Activated CD8-positive, alpha-beta memory T cell treated with anti-CD3 and anti-CD28 coated beads, Interleukin-2, amount 10 ng/mL, durations not matched to agents 7 days and 5 days (primary cell): ENCODE results near the gene TPSB2. TPM values are rescaled to one million over a fixed set of nuclear protein-coding genes. Genes with fewer than 3 reads are reported as not detected.
"Not testable (repeated sequence)": the region's sequence is repeated elsewhere in the genome, so short reads cannot be mapped to it uniquely, and the experiment has no call there.

Experiments used
- ATAC-seq: fragments of 150-1000 bp; cut with Tn5 transposase; one replicate; pipeline ENCODE4 v1.10.0; 2021; ENCODE audit warnings: moderate library complexity
- CTCF ChIA-PET: fragments of 350-600 bp; sonication (Branson Sonifier 250); formaldehyde crosslinking; loops from one replicate; lab custom pipeline; 2021; ENCODE audit warnings: antibody characterized with exemption; lab: Charles Lee
- DNase-seq: peaks from one replicate; pipeline ENCODE4 v3.0.0-alpha.2; 2020
- H3K27ac Mint-ChIP-seq: one replicate; pipeline ENCODE4 v1.8.0; 2021; ENCODE audit warnings: mild to moderate bottlenecking, mixed read lengths
- H3K27me3 Mint-ChIP-seq: one replicate; pipeline ENCODE4 v1.8.0; 2021; ENCODE audit warnings: mixed read lengths
- H3K36me3 Mint-ChIP-seq: one replicate; pipeline ENCODE4 v1.8.0; 2021; ENCODE audit warnings: mild to moderate bottlenecking, mixed read lengths
- H3K4me1 Mint-ChIP-seq: one replicate; pipeline ENCODE4 v1.8.0; 2021; ENCODE audit warnings: mixed read lengths
- H3K4me3 Mint-ChIP-seq: one replicate; pipeline ENCODE4 v1.8.0; 2021; ENCODE audit warnings: mild to moderate bottlenecking, moderate library complexity, mixed read lengths
- H3K9me3 Mint-ChIP-seq: one replicate; pipeline ENCODE4 v1.8.0; 2022; ENCODE audit warnings: low read depth, mixed read lengths
- total RNA-seq, 2 experiments: library from RNA; stranded (reverse); gene quantifications; one replicate each; pipeline ENCODE4 v1.2.3, GENCODE V29; 2021

Gene TPSB2
- total RNA-seq, 2 experiments from 2014 or later, result not detected

DNA sequence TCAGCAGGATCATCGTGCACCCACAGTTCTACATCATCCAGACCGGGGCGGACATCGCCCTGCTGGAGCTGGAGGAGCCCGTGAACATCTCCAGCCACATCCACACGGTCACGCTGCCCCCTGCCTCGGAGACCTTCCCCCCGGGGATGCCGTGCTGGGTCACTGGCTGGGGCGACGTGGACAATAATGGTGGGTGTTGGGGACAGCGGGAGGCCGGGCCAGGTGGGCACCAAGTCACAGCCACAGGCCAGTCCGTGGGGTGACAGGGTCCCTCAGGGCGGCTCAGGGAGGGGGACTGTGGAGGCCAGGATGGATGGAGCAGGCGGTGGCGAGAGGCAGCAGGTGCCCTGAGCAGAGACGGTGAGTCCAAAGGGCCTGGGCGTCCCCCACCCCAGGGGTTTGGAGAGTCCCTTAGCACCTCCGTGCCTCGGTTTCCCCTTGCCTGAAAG lies 26.9 kb upstream of the TPSB2 start:
- Mint-ChIP-seq H3K36me3 (no peaks in the 10 kb centered on the region), H3K4me1 (peaks cover 2% of the 10 kb centered on the region), H3K27me3 (peaks cover 14% of the 10 kb centered on the region), H3K27ac (no peak overlapping the region), H3K4me3 (no peak overlapping the region), H3K9me3 (no peaks in the 10 kb centered on the region)
- CTCF ChIA-PET, result no interaction called here
- ATAC-seq, result no peak
- DNase-seq, result no peak

DNA sequence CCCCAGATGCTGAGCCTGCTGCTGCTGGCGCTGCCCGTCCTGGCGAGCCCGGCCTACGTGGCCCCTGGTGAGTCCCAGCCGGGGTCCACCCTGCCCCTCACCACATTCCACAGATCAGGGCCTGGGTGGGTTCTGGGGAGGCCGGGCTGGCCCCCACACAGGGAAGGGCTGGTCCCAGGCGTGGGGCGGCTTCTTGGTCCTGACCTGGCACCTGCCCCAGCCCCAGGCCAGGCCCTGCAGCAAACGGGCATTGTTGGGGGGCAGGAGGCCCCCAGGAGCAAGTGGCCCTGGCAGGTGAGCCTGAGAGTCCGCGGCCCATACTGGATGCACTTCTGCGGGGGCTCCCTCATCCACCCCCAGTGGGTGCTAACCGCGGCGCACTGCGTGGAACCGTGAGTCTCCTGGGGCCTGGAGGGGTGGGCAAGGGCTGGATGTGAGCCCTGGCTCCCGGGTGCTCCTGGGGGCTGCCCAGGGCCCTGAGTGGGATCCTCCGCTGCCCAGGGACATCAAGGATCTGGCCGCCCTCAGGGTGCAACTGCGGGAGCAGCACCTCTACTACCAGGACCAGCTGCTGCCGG lies 26.4 kb upstream of the TPSB2 start:
- H3K9me3 Mint-ChIP-seq, DNase-seq, H3K4me3 Mint-ChIP-seq, H3K36me3 Mint-ChIP-seq, H3K4me1 Mint-ChIP-seq, H3K27ac Mint-ChIP-seq, ATAC-seq, CTCF ChIA-PET: not testable (repeated sequence)
- peaks cover 10% of the 10 kb centered on the region for H3K27me3 Mint-ChIP-seq

DNA sequence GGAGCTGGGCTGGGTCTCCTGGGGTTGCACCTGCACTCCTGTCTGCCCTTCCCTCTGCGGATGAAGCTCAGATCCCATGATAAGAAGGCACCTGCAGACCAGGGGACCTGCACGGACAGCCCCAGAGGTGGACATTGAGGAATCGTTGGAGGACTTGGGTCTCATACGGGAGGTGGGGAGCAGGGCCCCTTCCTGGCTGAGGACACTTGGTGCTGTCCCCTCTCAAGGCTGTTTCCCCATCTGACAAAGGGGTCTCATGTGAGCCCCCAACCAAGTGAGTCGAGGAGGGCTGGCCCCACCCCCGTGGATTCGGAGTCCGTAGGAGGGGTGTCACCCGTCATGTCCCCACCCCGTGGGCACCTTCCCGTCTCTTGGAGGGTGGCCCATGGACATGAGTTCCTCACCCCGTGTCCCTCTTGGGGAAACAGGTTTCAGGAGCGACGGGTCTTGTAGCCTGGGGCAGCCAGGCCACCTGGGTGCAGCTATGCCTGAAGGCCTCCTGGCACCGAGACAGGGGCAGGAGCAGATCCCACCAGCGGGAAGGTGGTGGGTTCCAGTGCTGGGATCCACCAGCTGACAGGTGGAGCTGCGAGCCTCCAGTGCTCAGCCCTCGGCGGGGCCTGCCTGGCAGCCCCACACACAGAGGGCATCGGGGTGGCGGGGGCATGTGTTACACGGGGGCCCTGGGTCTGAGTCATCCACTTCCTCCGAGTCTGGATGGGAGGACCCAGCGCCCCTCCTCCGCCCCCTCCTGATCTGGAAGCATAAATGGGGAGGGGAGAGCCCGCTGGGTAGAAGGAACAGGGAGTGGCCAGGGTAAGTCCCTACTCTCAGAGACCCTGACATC lies 25.5 kb upstream of the TPSB2 start, which contains the start of gene TPSD1:
Gene TPSD1 (plus strand): TSS at position 794 of the 847 bp plus-strand sequence. CDS start 212 bp downstream, outside the sequence.
- H3K27me3 Mint-ChIP-seq, H3K27ac Mint-ChIP-seq, ATAC-seq, DNase-seq, H3K36me3 Mint-ChIP-seq, CTCF ChIA-PET, H3K4me1 Mint-ChIP-seq, H3K9me3 Mint-ChIP-seq, H3K4me3 Mint-ChIP-seq: not testable (repeated sequence)

DNA sequence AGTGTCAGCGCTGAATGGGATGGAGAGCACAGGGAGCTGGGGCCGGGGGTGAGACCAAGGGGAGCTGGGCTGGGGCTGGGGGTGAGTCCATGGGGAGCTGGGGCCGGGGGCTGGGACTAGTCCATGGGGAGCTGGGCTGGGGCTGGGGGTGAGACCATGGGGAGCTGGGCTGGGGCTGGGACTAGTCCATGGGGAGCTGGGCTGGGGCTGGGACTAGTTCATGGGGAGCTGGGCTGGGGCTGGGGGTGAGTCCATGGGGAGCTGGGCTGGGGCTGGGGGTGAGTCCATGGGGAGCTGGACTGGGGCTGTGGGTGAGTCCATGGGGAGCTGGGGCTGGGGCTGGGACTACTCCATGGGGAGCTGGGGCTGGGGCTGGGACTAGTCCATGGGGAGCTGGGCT lies 24.8 kb upstream of the TPSB2 start:
- H3K9me3 Mint-ChIP-seq, CTCF ChIA-PET, DNase-seq, H3K27me3 Mint-ChIP-seq, H3K36me3 Mint-ChIP-seq, H3K4me3 Mint-ChIP-seq, ATAC-seq, H3K4me1 Mint-ChIP-seq, H3K27ac Mint-ChIP-seq: not testable (repeated sequence)

DNA sequence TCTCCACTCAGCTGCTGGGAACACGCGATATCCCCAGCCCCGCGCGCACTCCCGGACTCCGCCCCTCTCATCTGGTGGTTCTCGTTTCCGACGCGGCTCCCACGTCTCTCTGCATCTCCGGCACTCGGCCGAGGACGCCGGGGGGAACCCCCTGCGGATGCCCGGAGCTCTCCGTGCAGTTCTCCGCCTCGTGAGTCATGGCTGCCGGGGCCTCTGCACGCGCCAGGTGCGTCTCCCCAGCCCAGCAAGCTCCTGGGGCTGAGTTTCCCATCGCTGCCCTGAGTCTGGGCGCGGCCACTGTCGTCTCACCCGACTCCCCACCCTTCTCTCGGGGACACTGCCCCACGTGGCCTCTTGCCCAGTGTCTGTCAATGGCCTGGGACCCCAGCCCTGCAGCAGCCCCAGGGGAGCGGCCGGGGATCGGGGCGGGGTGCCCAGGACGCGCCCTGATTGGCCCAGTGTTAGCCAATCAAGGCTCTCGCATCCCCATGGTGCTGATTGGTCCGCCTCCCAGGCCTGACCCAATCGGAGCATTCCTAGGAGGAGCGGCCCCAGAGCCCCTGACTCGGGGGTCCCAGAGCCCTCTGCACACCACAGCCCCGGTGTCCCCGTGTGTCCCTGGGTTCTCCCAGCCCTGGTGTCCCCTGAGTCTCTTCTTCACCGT lies 23.8 kb upstream of the TPSB2 start:
- H3K4me1 Mint-ChIP-seq, CTCF ChIA-PET, H3K4me3 Mint-ChIP-seq, H3K27me3 Mint-ChIP-seq, H3K9me3 Mint-ChIP-seq, ATAC-seq, H3K36me3 Mint-ChIP-seq, DNase-seq, H3K27ac Mint-ChIP-seq: not testable (repeated sequence)

DNA sequence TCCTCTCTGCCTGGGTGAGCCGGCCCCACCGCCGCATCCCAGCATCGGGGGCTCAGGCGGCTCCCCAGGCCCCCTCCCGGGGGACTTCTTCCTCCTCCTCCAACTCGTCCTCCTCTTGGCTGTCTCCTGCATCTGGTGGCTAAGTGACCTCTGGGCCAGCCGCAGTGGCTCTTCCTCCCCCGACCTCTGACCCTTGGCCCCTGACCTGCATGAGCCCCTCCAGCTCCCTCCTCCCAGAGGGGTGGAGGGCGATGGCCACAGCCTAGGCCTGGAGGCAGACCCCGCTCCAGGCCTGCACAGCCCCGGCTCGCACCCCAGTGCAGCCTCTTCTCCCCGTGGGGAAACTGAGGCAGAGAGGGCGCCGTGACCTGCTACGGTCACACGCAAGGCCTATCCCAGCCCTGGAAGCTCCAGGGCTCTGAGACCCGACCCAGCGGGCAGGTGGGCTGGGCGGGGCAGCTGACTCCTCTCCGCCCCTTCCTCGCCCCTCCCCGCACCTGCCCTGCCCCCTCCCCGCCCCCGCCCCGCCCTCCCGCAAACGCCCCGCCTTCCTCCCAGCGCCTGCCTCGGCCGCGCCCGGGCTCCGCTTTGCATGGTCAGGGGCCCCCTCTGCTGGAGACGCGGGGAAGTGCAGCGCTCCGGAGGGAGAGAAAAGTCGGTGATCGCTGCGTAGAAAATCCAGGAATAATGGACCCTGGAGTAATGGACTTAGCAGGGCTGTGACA lies 19.2 kb upstream of the TPSB2 start:
- H3K27me3 Mint-ChIP-seq, result not testable (repeated sequence)

DNA sequence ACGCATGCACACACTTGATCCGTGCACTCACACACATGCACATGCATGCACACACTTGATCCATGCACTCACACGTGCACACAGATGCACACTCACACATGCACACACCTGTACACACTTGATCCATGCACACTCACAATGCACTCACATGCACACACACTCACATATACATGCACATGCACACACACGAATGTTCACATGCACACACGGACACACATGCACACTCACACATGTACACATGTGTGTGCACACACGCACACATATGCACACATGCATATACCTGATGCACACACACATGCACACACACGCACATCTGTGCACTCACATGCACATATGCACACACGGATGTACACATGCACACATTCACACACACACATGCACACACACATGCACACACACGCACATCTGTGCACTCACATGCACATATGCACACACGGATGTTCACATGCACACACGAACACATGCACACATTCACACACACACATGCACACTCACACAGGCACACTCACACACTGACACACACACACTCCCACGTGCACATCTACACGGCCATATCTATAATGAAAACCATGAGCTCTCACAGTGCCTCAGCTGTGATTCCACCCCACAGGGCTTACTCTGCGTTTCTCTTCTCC lies 18.0 kb upstream of the TPSB2 start:
- H3K27me3 Mint-ChIP-seq, DNase-seq, H3K27ac Mint-ChIP-seq, H3K36me3 Mint-ChIP-seq, H3K4me3 Mint-ChIP-seq, CTCF ChIA-PET, ATAC-seq, H3K4me1 Mint-ChIP-seq, H3K9me3 Mint-ChIP-seq: not testable (repeated sequence)

More for the DNA sequence above, 19.2 kb upstream of the TPSB2 start:
- H3K9me3 Mint-ChIP-seq, H3K36me3 Mint-ChIP-seq, H3K4me3 Mint-ChIP-seq, H3K4me1 Mint-ChIP-seq, DNase-seq, H3K27ac Mint-ChIP-seq, CTCF ChIA-PET: not testable (repeated sequence)
- peak; percentile 72 for ATAC-seq

DNA sequence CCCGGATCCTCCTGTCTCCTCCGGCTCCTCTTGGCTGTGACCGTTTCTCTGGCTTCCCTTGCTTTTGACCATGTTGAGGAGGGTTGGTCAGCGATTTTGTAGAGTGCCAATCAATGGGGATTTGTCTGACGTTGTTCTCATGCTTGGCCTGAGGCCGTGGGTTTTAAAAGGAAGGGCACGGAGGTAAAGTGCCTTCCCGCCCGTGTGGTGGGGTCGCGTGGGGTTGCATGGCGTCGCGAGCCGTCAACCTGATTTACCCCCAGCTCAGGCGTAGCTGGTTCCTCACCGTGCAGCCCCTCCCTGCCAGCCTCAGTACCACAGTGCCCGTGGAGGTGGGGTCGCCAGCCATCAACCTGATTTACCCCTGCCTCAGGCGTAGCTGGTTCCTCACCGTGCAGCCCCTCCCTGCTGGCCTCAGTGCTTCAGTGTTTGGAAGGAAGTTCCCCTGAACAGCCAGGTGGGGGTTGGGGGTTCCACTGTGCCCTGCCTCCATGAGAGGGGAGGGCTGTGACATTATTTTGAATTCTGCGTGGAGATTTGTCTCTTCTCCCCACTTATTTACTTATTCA lies 15.6 kb upstream of the TPSB2 start:
- ATAC-seq (no peak), DNase-seq (no peak)
- Mint-ChIP-seq H3K9me3 (peaks cover 2% of the 10 kb centered on the region), H3K4me1 (peaks cover 3% of the 10 kb centered on the region), H3K36me3 (no peaks in the 10 kb centered on the region), H3K27ac (no peak overlapping the region), H3K27me3 (peaks cover 2% of the 10 kb centered on the region), H3K4me3 (no peak overlapping the region)
- CTCF ChIA-PET, result no interaction called here

DNA sequence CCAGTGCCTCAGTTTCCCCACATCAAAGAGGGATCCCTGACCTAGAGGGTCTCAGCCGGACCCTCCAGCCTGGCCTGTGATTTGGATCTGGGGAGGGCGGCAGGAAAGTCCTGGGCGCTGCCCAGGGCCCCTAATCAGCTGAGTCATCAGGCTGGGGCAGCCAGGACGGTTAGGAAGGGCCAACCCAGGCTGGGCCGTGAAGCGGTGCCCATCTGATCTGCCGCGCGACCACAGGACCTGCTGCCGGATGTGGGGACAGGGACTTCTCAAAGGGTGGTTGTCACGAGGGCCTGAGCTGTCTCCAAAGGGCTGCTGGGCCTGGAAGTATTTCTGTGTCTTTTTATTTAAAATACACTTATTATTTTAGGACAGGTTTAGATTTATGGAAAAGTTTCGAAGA lies 14.9 kb upstream of the TPSB2 start:
- CTCF ChIA-PET, result no interaction called here
- H3K4me1 Mint-ChIP-seq, result peaks cover 3% of the 10 kb centered on the region
- DNase-seq, result no peak
- peaks cover 2% of the 10 kb centered on the region for H3K27me3 Mint-ChIP-seq
- peaks cover 2% of the 10 kb centered on the region for H3K9me3 Mint-ChIP-seq
- no peak overlapping the region for H3K27ac Mint-ChIP-seq
- no peak for ATAC-seq
- no peaks in the 10 kb centered on the region for H3K36me3 Mint-ChIP-seq
- H3K4me3 Mint-ChIP-seq, result no peak overlapping the region

DNA sequence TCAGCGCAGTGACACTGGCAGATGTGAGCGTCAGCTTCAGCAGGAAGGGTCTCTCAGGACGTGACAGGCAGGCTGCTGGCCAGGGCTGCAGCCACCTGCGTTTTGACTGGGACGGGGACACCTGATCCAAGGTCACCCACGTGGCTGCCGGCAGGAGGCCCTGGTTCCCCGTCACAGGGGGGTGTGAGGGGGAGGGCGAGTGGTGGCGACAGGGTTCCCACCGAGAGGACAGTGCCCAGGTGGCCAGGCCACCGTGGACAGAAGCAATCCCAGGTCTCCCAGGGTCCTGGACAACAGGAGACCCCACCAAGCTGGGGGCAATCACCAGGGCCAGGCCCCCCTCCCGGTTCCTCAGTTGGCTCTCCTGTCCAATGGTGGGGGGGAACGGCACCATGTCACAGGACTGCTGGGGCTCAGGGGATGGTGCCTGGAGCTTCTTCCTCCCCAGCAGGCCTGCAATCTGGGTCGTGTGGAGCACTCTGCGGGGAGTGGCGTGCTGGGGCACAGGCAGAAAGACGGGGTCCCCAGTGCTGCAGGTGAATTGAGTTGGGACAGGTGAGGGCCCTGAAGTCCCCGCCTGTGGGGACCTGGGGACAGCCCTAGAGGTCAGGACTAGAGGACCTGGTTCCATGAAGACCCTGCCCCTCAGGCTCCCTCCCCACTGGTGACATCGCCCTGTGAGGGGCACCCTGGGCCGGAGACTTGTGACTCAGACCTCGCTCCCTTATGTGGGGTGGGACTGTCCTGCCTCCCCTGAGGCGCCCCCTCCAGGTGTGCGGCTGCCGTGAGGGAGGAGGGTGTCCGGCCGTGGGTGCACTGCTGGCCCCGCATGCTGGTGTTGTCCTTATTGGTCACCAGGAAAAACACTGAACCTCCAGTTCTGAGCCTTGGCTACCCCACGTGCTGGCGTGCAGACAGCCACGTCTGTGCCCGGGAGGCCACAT lies 14.2 kb upstream of the TPSB2 start:
- H3K4me1 Mint-ChIP-seq, CTCF ChIA-PET, H3K4me3 Mint-ChIP-seq, H3K9me3 Mint-ChIP-seq, H3K27me3 Mint-ChIP-seq, DNase-seq, H3K27ac Mint-ChIP-seq, ATAC-seq, H3K36me3 Mint-ChIP-seq: not testable (repeated sequence)

DNA sequence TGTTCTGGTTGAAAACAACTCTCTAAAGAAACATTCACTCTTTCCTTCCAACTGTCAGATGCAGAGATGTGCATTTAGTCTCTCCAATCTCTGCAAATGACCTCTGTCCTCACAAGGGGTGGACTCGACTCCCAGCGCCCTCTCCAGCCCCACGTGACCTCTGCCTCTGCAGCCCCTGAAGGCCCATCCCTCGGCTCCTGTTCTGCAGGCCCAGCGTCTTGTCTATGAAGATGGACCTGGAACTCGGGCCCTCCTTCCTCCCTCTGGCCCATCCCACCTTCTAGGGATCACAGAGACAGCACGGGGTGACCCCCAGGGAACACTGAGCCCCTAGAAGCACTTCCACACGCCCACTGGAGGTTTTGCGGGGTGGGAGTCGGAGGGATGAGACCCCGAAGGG lies 13.4 kb upstream of the TPSB2 start:
- H3K4me1 Mint-ChIP-seq, DNase-seq, H3K27me3 Mint-ChIP-seq, H3K27ac Mint-ChIP-seq, ATAC-seq, H3K9me3 Mint-ChIP-seq, CTCF ChIA-PET, H3K36me3 Mint-ChIP-seq, H3K4me3 Mint-ChIP-seq: not testable (repeated sequence)

DNA sequence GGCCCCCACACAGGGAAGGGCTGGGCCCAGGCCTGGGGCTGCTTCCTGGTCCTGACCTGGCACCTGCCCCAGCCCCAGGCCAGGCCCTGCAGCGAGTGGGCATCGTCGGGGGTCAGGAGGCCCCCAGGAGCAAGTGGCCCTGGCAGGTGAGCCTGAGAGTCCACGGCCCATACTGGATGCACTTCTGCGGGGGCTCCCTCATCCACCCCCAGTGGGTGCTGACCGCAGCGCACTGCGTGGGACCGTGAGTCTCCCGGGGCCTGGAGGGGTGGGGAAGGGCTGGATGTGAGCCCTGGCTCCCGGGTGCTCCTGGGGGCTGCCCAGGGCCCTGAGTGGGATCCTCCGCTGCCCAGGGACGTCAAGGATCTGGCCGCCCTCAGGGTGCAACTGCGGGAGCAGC lies 11.1 kb upstream of the TPSB2 start:
- H3K27me3 Mint-ChIP-seq, H3K36me3 Mint-ChIP-seq, H3K4me1 Mint-ChIP-seq, CTCF ChIA-PET, DNase-seq, H3K4me3 Mint-ChIP-seq, ATAC-seq, H3K9me3 Mint-ChIP-seq, H3K27ac Mint-ChIP-seq: not testable (repeated sequence)
